T-helper 2 cell treated with Interferon-gamma antibody and Interleukin-4, amounts not matched to agents 5 μg/mL and 100 μg/mL, for 36 hours (primary cell): ENCODE measurements around the gene SFMBT2.

Experiments used
- DNase-seq: peaks from one replicate; pipeline ENCODE4 v3.0.0; 2021; ENCODE audit warnings: low spot score
- H3K27ac Mint-ChIP-seq: one replicate; pipeline ENCODE4 v1.8.0; 2021; ENCODE audit warnings: mild to moderate bottlenecking, mixed read lengths
- H3K27me3 Mint-ChIP-seq: one replicate; pipeline ENCODE4 v1.8.0; 2021; ENCODE audit warnings: low read depth, mixed read lengths
- H3K36me3 Mint-ChIP-seq: one replicate; pipeline ENCODE4 v1.8.0; 2021; ENCODE audit warnings: low read depth, mixed read lengths
- H3K4me1 Mint-ChIP-seq: one replicate; pipeline ENCODE4 v1.8.0; 2021; ENCODE audit warnings: low read depth, mixed read lengths
- H3K4me3 Mint-ChIP-seq: one replicate; pipeline ENCODE4 v1.8.0; 2022; ENCODE audit warnings: mild to moderate bottlenecking, moderate library complexity, mixed read lengths
- H3K9me3 Mint-ChIP-seq: one replicate; pipeline ENCODE4 v1.8.0; 2021; ENCODE audit warnings: mixed read lengths

The SFMBT2 gene

DNA sequence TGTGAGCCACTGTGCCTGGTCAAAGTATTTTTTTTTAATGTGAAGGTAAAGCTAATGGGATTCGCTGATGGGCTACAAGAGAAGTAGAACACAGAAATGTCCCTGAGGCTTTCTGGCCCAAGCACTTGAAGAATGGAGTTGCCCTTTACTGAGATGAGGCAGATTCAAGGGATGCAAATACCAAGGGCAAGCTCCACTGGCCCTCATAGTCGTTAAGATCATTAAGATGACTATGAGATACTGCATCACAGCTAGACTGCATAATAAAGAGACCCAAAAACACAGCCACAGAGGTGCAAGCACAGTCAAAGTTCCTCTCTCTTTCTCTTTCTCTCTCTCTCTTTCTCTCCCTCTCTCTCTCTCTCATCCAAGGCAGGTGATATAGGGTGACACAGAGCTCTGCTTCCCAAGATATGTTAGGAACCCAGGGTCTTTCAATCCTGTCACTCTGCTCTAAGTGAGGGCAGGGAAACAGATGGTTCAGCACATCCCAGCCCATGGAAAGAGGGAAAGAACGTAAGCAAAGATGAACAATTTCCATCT, 117.4 kb downstream of the SFMBT2 start:
- no peaks in the 10 kb centered on the region for H3K9me3 Mint-ChIP-seq
- no peak for DNase-seq
- H3K36me3 Mint-ChIP-seq = peaks cover 5% of the 10 kb centered on the region
- H3K4me1 Mint-ChIP-seq = peaks cover 5% of the 10 kb centered on the region
- H3K27ac Mint-ChIP-seq = no peak overlapping the region
- H3K27me3 Mint-ChIP-seq = no peaks in the 10 kb centered on the region
- H3K4me3 Mint-ChIP-seq = no peak overlapping the region

DNA sequence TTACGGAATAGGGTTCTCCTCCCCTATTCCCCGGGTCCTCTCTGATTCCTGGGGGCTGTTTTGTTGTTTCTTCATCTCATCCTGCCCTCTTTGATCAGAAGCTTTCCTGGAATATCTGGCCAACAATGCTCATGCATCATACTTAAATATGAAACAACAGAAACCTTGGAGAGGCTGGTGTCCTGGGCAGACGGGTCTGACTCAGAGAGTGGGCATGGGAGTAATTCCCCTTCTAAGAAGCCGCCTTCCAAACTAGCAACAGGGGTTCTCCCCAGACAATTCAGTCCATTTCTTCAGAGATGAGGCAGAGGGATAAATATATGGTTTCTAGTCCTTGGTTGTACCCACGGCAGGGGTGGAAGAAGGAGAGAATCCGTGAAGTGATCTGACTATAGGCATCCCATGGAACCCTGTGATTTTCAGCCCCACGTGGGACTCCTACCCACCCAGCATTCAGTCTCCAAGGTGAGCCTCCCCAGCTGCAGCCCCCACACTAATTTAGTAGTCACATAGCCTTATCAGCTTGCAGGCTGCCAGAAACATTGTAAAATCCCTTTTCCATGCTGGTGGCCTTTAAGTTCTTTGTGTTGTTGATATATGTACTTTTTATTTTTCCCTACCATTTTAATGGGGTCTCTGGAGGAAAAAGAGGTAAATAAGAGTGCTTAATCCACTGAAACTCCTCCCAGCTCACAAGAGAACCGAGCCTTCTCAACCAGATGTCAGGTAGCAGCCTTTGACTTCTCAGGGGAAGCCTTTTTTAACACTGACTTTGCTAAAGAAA, 119.2 kb downstream of the SFMBT2 start:
- Mint-ChIP-seq H3K27ac (no peak overlapping the region), H3K4me1 (peaks cover 3% of the 10 kb centered on the region), H3K4me3 (no peak overlapping the region), H3K36me3 (peaks cover 2% of the 10 kb centered on the region), H3K9me3 (no peaks in the 10 kb centered on the region), H3K27me3 (no peaks in the 10 kb centered on the region)
- no peak for DNase-seq

DNA sequence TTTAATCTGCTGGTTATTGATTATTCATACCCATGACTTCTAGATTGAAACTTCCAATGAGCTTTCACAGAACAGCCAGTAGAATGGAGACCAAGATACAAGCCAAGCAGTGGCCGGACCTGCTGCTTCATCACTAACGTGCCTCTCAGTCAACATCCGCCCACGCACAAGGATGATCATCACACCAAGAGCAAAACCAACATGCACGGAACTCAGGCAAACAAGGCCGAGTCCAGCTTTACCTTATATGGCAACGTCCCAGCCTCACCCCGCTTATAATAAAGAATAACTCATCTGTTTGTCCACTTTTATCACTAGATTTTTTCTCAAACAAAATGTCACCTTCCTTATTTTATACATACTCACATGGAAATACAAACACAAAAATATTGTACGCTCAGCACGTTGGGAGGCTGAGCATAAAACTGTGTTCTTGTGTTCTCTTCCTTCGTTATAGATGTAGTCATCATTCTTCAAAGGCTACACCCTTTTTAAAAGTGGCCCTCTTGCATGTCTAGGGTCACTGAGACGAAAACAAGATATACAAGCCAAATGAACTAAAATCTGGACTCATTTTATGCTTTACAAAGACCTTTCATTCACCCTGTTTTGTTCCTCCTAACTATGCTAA, 122.7 kb downstream of the SFMBT2 start:
- Mint-ChIP-seq H3K36me3 (peaks cover 4% of the 10 kb centered on the region), H3K27ac (no peak overlapping the region), H3K4me1 (peaks cover 8% of the 10 kb centered on the region), H3K4me3 (no peak overlapping the region), H3K27me3 (no peaks in the 10 kb centered on the region), H3K9me3 (no peaks in the 10 kb centered on the region)
- no peak for DNase-seq

DNA sequence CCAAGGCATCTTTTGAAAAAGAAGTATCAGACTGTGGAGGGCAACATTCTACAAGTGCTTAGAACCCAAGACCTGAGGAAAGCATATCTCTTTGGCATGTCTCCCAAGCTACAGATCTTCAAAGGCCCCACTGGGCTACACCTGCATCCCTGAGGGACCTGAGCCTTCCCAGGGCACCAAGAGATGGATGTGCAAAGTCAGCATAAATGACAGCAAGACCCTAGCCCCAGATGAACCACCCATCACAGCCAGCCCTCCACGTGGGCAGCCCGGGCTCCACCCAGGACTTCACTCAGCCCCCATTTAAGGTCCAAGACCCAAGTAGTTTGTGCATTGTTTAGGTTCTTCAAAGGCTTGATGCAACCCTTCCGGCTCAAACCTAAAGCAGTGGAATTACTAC, 123.5 kb downstream of the SFMBT2 start:
- H3K27me3 Mint-ChIP-seq = no peaks in the 10 kb centered on the region
- H3K36me3 Mint-ChIP-seq = peaks cover 6% of the 10 kb centered on the region
- no peak for DNase-seq
- H3K9me3 Mint-ChIP-seq = no peaks in the 10 kb centered on the region
- no peak overlapping the region for H3K4me3 Mint-ChIP-seq
- peaks cover 8% of the 10 kb centered on the region for H3K4me1 Mint-ChIP-seq
- H3K27ac Mint-ChIP-seq = no peak overlapping the region

DNA sequence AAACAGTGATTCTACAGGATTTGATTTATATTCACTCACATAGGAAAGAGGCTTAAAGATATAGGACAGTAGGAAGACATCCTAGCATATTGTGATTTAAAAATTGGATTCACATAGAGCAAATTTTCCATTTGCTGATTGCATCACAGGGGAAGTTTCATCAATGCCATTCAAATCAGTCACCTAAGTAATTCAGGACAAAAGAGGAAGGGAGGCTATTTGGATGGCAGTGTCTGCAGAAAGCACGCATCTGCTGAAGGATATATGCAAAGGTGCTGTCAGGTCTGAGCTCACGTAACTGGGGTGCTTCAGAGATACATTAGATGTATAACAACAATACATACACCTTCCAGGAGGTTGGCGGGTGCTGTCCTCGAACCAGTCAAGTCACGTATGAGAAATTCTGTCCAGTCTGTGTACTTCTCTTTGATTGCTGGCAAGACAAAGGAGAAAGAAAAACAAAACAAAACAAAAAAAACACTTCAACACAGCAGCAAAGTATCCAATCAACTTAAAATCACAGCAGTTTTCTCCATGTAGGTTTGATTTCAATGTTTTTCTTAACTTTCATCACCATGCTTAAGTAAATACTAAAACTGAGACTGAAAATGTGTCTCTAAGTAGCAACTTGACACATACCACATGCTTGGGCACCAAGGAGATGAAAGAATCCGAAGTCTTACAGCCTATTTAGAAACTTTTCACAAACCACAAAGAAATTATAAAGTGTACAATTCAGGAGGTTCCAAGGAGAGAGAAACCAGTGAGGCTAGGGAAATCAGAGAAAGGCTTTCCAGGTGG, 125.1 kb downstream of the SFMBT2 start:
- H3K36me3 Mint-ChIP-seq = peaks cover 13% of the 10 kb centered on the region
- H3K4me1 Mint-ChIP-seq = peaks cover 10% of the 10 kb centered on the region
- no peak overlapping the region for H3K4me3 Mint-ChIP-seq
- H3K27ac Mint-ChIP-seq = no peak overlapping the region
- DNase-seq = no peak
- H3K9me3 Mint-ChIP-seq = no peaks in the 10 kb centered on the region
- H3K27me3 Mint-ChIP-seq = no peaks in the 10 kb centered on the region

DNA sequence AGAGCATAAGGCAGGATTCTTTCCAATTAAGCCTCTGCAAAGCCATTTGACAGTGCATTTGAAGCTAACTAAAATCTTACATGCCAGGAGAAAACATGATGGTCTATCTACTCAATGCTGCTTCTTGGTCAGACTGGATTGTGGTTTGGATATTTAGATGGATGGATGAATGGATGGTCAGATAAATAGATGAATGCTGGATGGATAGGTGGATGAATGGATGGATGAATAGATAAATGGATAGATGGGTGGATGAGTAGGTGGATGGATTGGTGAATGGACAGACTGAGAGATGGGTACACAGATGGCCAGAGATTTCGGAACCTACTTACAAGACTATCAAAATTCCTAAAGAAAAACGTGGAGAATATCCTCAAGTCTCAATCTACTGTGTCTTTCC, 127.6 kb downstream of the SFMBT2 start:
- peaks cover 24% of the 10 kb centered on the region for H3K36me3 Mint-ChIP-seq
- H3K27ac Mint-ChIP-seq = no peak overlapping the region
- peaks cover 10% of the 10 kb centered on the region for H3K4me1 Mint-ChIP-seq
- H3K4me3 Mint-ChIP-seq = no peak overlapping the region
- DNase-seq = no peak
- H3K27me3 Mint-ChIP-seq = no peaks in the 10 kb centered on the region
- H3K9me3 Mint-ChIP-seq = no peaks in the 10 kb centered on the region

DNA sequence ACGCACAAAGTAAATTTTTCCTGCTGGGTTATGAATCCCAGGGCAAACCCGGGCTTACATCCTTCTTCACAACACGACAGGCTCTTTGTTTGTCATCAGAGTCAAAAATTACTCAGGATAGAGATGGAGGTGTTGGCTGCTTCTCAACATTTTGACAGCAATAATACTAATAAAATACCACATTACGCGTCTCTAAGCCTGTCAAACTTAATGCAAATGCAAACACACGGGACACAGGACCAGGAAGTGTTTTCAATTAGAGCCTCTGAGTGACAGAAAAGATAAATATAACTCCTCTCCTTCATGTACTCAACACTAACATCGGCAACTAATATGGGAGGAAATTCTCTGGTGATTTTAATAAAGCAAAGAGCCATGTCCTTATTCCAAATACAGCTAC, 128.4 kb downstream of the SFMBT2 start:
- Mint-ChIP-seq H3K36me3 (peaks cover 27% of the 10 kb centered on the region), H3K9me3 (no peaks in the 10 kb centered on the region), H3K27ac (no peak overlapping the region), H3K4me3 (no peak overlapping the region), H3K27me3 (no peaks in the 10 kb centered on the region), H3K4me1 (peaks cover 12% of the 10 kb centered on the region)
- no peak for DNase-seq

DNA sequence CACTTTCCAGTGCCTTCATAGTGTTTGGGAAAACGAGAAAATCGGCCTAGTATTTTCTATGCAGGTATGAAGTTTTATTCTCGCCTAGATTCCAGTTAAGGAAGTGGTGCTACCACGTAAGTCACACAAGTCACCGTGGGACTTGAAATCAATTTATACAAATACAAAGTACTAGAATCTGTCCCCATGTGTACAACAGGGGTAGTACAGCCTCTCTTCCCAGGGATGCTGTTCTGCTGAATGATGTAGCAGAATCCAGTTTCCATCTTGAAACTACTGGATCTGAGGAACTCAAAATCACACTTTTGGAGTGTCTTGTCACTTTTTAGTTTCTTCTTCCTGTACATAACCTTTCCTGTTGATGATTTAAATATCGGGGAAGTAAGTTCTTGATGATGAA, 129.4 kb downstream of the SFMBT2 start:
- Mint-ChIP-seq H3K27me3 (no peaks in the 10 kb centered on the region), H3K36me3 (peaks cover 30% of the 10 kb centered on the region), H3K4me3 (no peak overlapping the region), H3K9me3 (no peaks in the 10 kb centered on the region), H3K4me1 (peaks cover 9% of the 10 kb centered on the region), H3K27ac (no peak overlapping the region)
- no peak for DNase-seq

DNA sequence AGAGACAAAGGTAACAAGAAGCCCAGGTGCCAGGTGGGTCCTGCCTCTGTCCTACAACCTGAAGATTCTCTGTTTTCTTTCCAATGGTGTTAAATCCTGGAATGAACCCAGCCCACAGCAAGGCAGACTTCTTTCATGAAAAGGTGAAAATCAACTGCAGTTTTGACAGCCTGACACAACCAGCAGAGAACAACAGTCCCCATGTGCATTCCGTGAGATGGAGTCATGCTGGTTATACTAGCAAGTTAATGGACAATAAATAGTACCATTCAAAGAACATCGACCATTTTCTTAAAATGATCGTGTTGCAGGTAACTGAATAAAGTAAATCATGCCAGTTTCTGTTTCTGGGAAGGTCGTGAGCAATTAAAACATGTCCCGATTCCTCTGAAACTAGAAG, 131.5 kb downstream of the SFMBT2 start:
- DNase-seq = no peak
- Mint-ChIP-seq H3K36me3 (peaks cover 35% of the 10 kb centered on the region), H3K27ac (no peak overlapping the region), H3K9me3 (no peaks in the 10 kb centered on the region), H3K4me3 (no peak overlapping the region), H3K4me1 (peaks cover 11% of the 10 kb centered on the region), H3K27me3 (no peaks in the 10 kb centered on the region)

DNA sequence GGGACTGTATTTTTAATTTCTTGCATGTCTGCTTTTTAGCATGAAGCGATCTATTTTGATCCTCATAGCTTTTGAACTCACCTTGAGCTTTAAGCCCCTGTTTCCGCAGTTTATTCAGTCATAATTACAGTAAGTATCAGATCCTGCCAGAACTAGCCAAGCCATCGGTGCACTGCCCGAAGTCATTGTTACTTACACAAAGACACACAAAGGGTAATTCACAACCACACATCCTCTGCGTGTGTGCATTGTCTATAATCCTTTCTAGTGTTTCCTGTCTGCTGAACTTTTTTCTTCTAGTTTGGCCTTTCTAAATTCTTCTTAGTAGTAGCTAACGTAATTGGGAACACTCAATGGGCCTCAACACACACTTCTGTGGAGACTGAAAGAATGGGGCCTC, 133.0 kb downstream of the SFMBT2 start:
- Mint-ChIP-seq H3K4me1 (peaks cover 15% of the 10 kb centered on the region), H3K27ac (no peak overlapping the region)

DNA sequence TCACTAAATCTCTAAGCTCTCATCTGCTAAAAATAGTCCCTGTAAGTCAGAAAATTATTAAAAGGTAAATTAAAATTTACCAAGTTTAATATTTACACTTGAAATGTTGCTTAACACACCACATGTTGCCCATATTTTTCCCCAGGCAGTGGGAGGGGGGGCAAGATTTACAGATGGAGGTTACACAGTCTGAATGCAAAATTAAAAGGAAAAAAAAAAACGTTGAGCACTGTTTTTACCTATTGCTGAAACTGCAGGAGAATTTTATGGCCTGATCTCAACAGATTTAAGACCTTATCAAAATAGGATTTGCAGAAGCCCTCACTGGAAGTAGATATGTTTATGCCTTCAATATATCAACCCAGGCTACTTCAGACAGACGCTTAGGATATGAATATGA, 133.4 kb downstream of the SFMBT2 start:
- no peaks in the 10 kb centered on the region for H3K9me3 Mint-ChIP-seq
- no peaks in the 10 kb centered on the region for H3K27me3 Mint-ChIP-seq
- H3K36me3 Mint-ChIP-seq = peaks cover 39% of the 10 kb centered on the region
- no peak overlapping the region for H3K4me3 Mint-ChIP-seq
- DNase-seq = no peak
- peaks cover 17% of the 10 kb centered on the region for H3K4me1 Mint-ChIP-seq
- H3K27ac Mint-ChIP-seq = no peak overlapping the region

More for the DNA sequence above, 133.0 kb downstream of the SFMBT2 start:
- no peak overlapping the region for H3K4me3 Mint-ChIP-seq
- H3K9me3 Mint-ChIP-seq = no peaks in the 10 kb centered on the region
- no peak for DNase-seq
- H3K27me3 Mint-ChIP-seq = no peaks in the 10 kb centered on the region
- peaks cover 38% of the 10 kb centered on the region for H3K36me3 Mint-ChIP-seq

DNA sequence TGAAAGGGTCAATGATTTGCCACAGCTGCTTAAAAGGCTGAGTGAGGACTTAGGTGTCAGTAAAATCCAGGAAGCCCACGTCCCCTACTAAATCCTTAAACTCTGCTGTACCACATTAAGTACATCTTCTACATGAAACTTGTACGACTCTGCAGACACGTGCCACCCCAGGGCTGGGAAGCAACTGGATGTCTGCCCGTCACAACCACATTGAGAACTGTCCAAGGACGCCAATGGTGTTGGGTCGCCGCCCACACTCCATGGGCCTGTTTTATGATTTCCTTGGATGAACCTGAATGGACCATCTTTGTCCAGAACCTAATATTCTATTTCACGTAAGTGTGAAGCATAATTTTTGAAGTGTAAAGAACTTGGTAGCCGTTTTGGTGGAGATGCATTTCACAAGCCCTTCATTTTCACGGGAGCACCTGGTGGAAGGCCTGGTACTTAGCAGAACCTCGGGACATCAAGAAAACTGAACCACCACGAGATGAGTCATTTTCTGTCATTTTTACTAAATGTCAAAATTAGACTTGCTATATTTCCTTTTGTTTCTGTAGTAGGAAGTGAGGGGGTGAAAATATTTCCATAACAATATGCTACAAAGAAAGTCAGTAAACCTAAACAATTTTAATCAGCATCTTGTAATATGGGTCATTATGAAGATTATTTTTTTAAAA, 134.9 kb downstream of the SFMBT2 start:
- Mint-ChIP-seq H3K9me3 (peaks cover 10% of the 10 kb centered on the region), H3K36me3 (peaks cover 44% of the 10 kb centered on the region), H3K4me1 (peaks cover 26% of the 10 kb centered on the region), H3K27ac (no peak overlapping the region), H3K4me3 (no peak overlapping the region), H3K27me3 (no peaks in the 10 kb centered on the region)
- no peak for DNase-seq

DNA sequence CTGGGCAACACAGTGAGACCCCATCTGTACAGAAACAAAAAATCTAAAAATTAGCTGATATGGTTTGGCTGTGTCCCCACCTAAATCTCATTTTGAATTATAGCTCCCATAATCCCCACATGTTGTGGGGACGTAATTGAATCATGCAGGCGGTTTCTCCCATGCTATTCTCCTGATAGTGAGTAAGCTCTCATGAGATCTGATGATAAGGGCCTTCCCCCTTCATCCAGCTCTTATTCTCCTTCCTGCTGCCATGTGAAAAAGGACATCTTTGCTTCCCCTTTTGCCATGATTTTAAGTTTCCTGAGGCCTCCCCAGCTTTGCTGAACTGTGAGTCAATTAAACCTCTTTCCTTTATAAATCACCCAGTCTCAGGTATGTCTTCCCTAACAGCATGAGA, 136.5 kb downstream of the SFMBT2 start:
- Mint-ChIP-seq H3K4me1 (peaks cover 38% of the 10 kb centered on the region), H3K36me3 (peaks cover 46% of the 10 kb centered on the region), H3K4me3 (no peak overlapping the region), H3K27me3 (no peaks in the 10 kb centered on the region), H3K9me3 (peaks cover 10% of the 10 kb centered on the region), H3K27ac (no peak overlapping the region)
- no peak for DNase-seq
